Measurements from ENCODE around the gene AHCTF1.

The AHCTF1 gene

GRCh38 chr1:246798107-246798506, 133.6 kb downstream of the AHCTF1 start:
- no peak for DNase-seq (ENCODE audit: low spot score)

- DNase-seq (ENCODE audit: low spot score) = no peak
These were observed 134.2 kb downstream of the AHCTF1 start for GRCh38 chr1:246797597-246797996.

GRCh38 chr1:246797157-246797556, 134.6 kb downstream of the AHCTF1 start:
- DNase-seq (ENCODE audit: low spot score) = no peak

- DNase-seq (ENCODE audit: low spot score) = no peak
These were observed 135.6 kb downstream of the AHCTF1 start for GRCh38 chr1:246795906-246796694.

- no peak for DNase-seq (ENCODE audit: low spot score)
These were observed 136.7 kb downstream of the AHCTF1 start for GRCh38 chr1:246794828-246795671.

GRCh38 chr1:246794048-246794827, 137.5 kb downstream of the AHCTF1 start:
- no peak for DNase-seq (ENCODE audit: low spot score)

- no peak for DNase-seq (ENCODE audit: low spot score)
These were observed 138.3 kb downstream of the AHCTF1 start for GRCh38 chr1:246793356-246793896.

- no peak for DNase-seq (ENCODE audit: low spot score)
These were observed 139.1 kb downstream of the AHCTF1 start for GRCh38 chr1:246792603-246793002.

GRCh38 chr1:246791303-246791918, 140.3 kb downstream of the AHCTF1 start:
- DNase-seq (ENCODE audit: low spot score) = no peak

- DNase-seq (ENCODE audit: low spot score) = no peak
These were observed 140.9 kb downstream of the AHCTF1 start for GRCh38 chr1:246790833-246791232.

GRCh38 chr1:246790364-246790763, 141.4 kb downstream of the AHCTF1 start:
- DNase-seq (ENCODE audit: low spot score) = no peak

- no peak for DNase-seq (ENCODE audit: low spot score)
These were observed 142.1 kb downstream of the AHCTF1 start for GRCh38 chr1:246789454-246790339.
